Stimulated activated naive CD8-positive, alpha-beta T cell treated with anti-CD3 and anti-CD28 coated beads, Interleukin-15, amount 100 ng/mL, for 72 hours (primary cell): ENCODE results near the gene TMEM116.
A peak's percentile ranks its signal among the peaks of the same experiment; 100 is the strongest.
"Not testable (repeated sequence)": the region's sequence is repeated elsewhere in the genome, so short reads cannot be mapped to it uniquely, and the experiment has no call there.

Source experiments
- ATAC-seq: fragments of 150-1000 bp; cut with Tn5 transposase; 2 replicates; pipeline ENCODE4 v1.10.0; 2021; ENCODE audit warnings: mild to moderate bottlenecking, moderate library complexity
- DNase-seq, 2 donors: peaks; one replicate each; pipeline ENCODE4 v3.0.0; 2021 to 2022
- H3K27ac Mint-ChIP-seq, 2 donors: one replicate each; pipeline ENCODE4 v1.8.0; 2022; ENCODE audit warnings: mild to moderate bottlenecking in 2 of 2, mixed read lengths in 2 of 2, moderate library complexity in 2 of 2
- H3K27me3 Mint-ChIP-seq: one replicate; pipeline ENCODE4 v1.8.0; 2022; ENCODE audit warnings: mixed read lengths
- H3K4me1 Mint-ChIP-seq: one replicate; pipeline ENCODE4 v1.8.0; 2022; ENCODE audit warnings: mild to moderate bottlenecking, mixed read lengths
- H3K4me3 Mint-ChIP-seq, 2 donors: one replicate each; pipeline ENCODE4 v1.8.0; 2022; ENCODE audit warnings: mild to moderate bottlenecking in 2 of 2, mixed read lengths in 2 of 2, moderate library complexity in 1 of 2
- H3K9me3 Mint-ChIP-seq, 2 donors: one replicate each; pipeline ENCODE4 v1.8.0; 2022; ENCODE audit warnings: mixed read lengths in 2 of 2

Gene TMEM116

GRCh38 chr12:111959518-111959917 is 53.4 kb downstream of the TMEM116 start:
- peaks cover 32 to 42% of the 10 kb centered on the region in 2 donors for H3K9me3 Mint-ChIP-seq
- DNase-seq, ATAC-seq: not testable (repeated sequence)

GRCh38 chr12:111957224-111957623 is 55.7 kb downstream of the TMEM116 start:
- ATAC-seq, H3K27me3 Mint-ChIP-seq, DNase-seq, H3K4me3 Mint-ChIP-seq, H3K4me1 Mint-ChIP-seq, H3K27ac Mint-ChIP-seq: not testable (repeated sequence)
- peaks cover 32 to 35% of the 10 kb centered on the region in 2 donors for H3K9me3 Mint-ChIP-seq

More at GRCh38 chr12:111959518-111959917, 53.4 kb downstream of the TMEM116 start:
- not testable (repeated sequence) for H3K4me3 Mint-ChIP-seq, H3K4me1 Mint-ChIP-seq, H3K27me3 Mint-ChIP-seq, H3K27ac Mint-ChIP-seq

- Mint-ChIP-seq H3K9me3 (peaks cover 17 to 18% of the 10 kb centered on the region in 2 donors), H3K4me1 (peaks cover 17% of the 10 kb centered on the region), H3K27ac (no peak overlapping the region), H3K27me3 (no peaks in the 10 kb centered on the region), H3K4me3 (no peak overlapping the region)
- DNase-seq (no peak), ATAC-seq (no peak)
Observed at GRCh38 chr12:111954969-111955368, 58.0 kb downstream of the TMEM116 start.

- no peaks in the 10 kb centered on the region for H3K27me3 Mint-ChIP-seq
- no peak for ATAC-seq
- no peak overlapping the region for H3K27ac Mint-ChIP-seq
- H3K9me3 Mint-ChIP-seq: peaks cover 3 to 7% of the 10 kb centered on the region in 2 donors
- no peak overlapping the region for H3K4me3 Mint-ChIP-seq
- no peak for DNase-seq
- H3K4me1 Mint-ChIP-seq: peaks cover 17% of the 10 kb centered on the region
Observed at GRCh38 chr12:111953455-111953854, 59.5 kb downstream of the TMEM116 start.

- not testable (repeated sequence) for H3K4me3 Mint-ChIP-seq, ATAC-seq, DNase-seq, H3K9me3 Mint-ChIP-seq, H3K27ac Mint-ChIP-seq, H3K27me3 Mint-ChIP-seq
- H3K4me1 Mint-ChIP-seq: peaks cover 17% of the 10 kb centered on the region
Observed at GRCh38 chr12:111952084-111952787, 60.7 kb downstream of the TMEM116 start.

- Mint-ChIP-seq H3K4me1 (peaks cover 25% of the 10 kb centered on the region), H3K27ac (peak overlapping the region in 1 of 2 donors; percentile 27)
- not testable (repeated sequence) for DNase-seq, H3K4me3 Mint-ChIP-seq, H3K27me3 Mint-ChIP-seq, H3K9me3 Mint-ChIP-seq
- peak; percentile 57 for ATAC-seq
Observed at GRCh38 chr12:111950961-111951676, 61.8 kb downstream of the TMEM116 start.

- peak overlapping the region in 1 of 2 donors; percentile 59 for H3K27ac Mint-ChIP-seq
- ATAC-seq: no peak
- no peaks in the 10 kb centered on the region for H3K27me3 Mint-ChIP-seq
- no peak for DNase-seq
- peaks cover 18% of the 10 kb centered on the region for H3K4me1 Mint-ChIP-seq
- no peak overlapping the region for H3K4me3 Mint-ChIP-seq
- H3K9me3 Mint-ChIP-seq: no peaks in the 10 kb centered on the region
Observed at GRCh38 chr12:111943929-111944328, 69.0 kb downstream of the TMEM116 start.

GRCh38 chr12:111942557-111942956 is 70.4 kb downstream of the TMEM116 start:
- Mint-ChIP-seq H3K4me1 (peaks cover 18% of the 10 kb centered on the region), H3K4me3 (no peak overlapping the region), H3K27me3 (no peaks in the 10 kb centered on the region), H3K9me3 (no peaks in the 10 kb centered on the region), H3K27ac (peak overlapping the region in 1 of 2 donors; percentile 1)
- DNase-seq (no peak), ATAC-seq (no peak)

GRCh38 chr12:111937429-111937828 is 75.5 kb downstream of the TMEM116 start:
- H3K9me3 Mint-ChIP-seq: no peaks in the 10 kb centered on the region
- ATAC-seq (no peak), DNase-seq (no peak)
- no peak overlapping the region for H3K4me3 Mint-ChIP-seq
- no peaks in the 10 kb centered on the region for H3K27me3 Mint-ChIP-seq
- peaks cover 2% of the 10 kb centered on the region for H3K4me1 Mint-ChIP-seq
- H3K27ac Mint-ChIP-seq: peak overlapping the region in 1 of 2 donors; percentile 81

GRCh38 chr12:111936869-111937268 is 76.1 kb downstream of the TMEM116 start:
- Mint-ChIP-seq H3K9me3 (no peaks in the 10 kb centered on the region), H3K4me3 (no peak overlapping the region), H3K27me3 (no peaks in the 10 kb centered on the region), H3K4me1 (no peaks in the 10 kb centered on the region), H3K27ac (no peak overlapping the region)
- no peak for DNase-seq
- no peak for ATAC-seq

GRCh38 chr12:111932241-111932640 is 80.7 kb downstream of the TMEM116 start:
- DNase-seq (no peak), ATAC-seq (no peak)
- H3K4me3 Mint-ChIP-seq: no peak overlapping the region
- no peaks in the 10 kb centered on the region for H3K4me1 Mint-ChIP-seq
- no peak overlapping the region for H3K27ac Mint-ChIP-seq
- no peaks in the 10 kb centered on the region for H3K9me3 Mint-ChIP-seq
- H3K27me3 Mint-ChIP-seq: no peaks in the 10 kb centered on the region

- H3K4me3 Mint-ChIP-seq: no peak overlapping the region
- H3K9me3 Mint-ChIP-seq: no peaks in the 10 kb centered on the region
- H3K27ac Mint-ChIP-seq: no peak overlapping the region
- no peaks in the 10 kb centered on the region for H3K4me1 Mint-ChIP-seq
- DNase-seq: no peak
- no peaks in the 10 kb centered on the region for H3K27me3 Mint-ChIP-seq
- no peak for ATAC-seq
Observed at GRCh38 chr12:111927346-111927745, 85.6 kb downstream of the TMEM116 start.

GRCh38 chr12:111926631-111927030 is 86.3 kb downstream of the TMEM116 start:
- Mint-ChIP-seq H3K27me3 (no peaks in the 10 kb centered on the region), H3K9me3 (no peaks in the 10 kb centered on the region), H3K4me3 (no peak overlapping the region), H3K27ac (no peak overlapping the region), H3K4me1 (no peaks in the 10 kb centered on the region)
- ATAC-seq (no peak), DNase-seq (no peak)

- DNase-seq (no peak), ATAC-seq (no peak)
- Mint-ChIP-seq H3K27me3 (no peaks in the 10 kb centered on the region), H3K4me1 (no peaks in the 10 kb centered on the region), H3K4me3 (no peak overlapping the region), H3K27ac (no peak overlapping the region), H3K9me3 (no peaks in the 10 kb centered on the region)
Observed at GRCh38 chr12:111925171-111925570, 87.8 kb downstream of the TMEM116 start.

GRCh38 chr12:111907740-111908139 is 105.2 kb downstream of the TMEM116 start:
- H3K27ac Mint-ChIP-seq: no peak overlapping the region
- DNase-seq (no peak), ATAC-seq (no peak)
- H3K9me3 Mint-ChIP-seq: peaks cover 26 to 33% of the 10 kb centered on the region in 2 donors
- no peaks in the 10 kb centered on the region for H3K27me3 Mint-ChIP-seq
- H3K4me1 Mint-ChIP-seq: no peaks in the 10 kb centered on the region
- no peak overlapping the region for H3K4me3 Mint-ChIP-seq

- H3K4me3 Mint-ChIP-seq: no peak overlapping the region
- H3K27me3 Mint-ChIP-seq: no peaks in the 10 kb centered on the region
- peak overlapping the region; percentile 38 to 52 for H3K27ac Mint-ChIP-seq
- H3K9me3 Mint-ChIP-seq: peaks cover 24 to 33% of the 10 kb centered on the region in 2 donors
- no peak for ATAC-seq
- no peaks in the 10 kb centered on the region for H3K4me1 Mint-ChIP-seq
- no peak for DNase-seq
Observed at GRCh38 chr12:111905502-111905901, 107.5 kb downstream of the TMEM116 start.
